Prostate gland (tissue), 2 donors: ENCODE results near the gene UTP25.

Experiments used
- CTCF ChIP-seq, 4 experiments: fragments of 200-600 bp in 2 of 4; fragments of 450-650 bp in 2 of 4; sonication (generic) in 2 of 4; IDR thresholded peaks; 1 replicate in 3 of 4; 2 replicates in 1 of 4; pipeline ENCODE4 v1.5.1; 2016 to 2019; ENCODE audit warnings: antibody characterized with exemption in 4 of 4, mild to moderate bottlenecking in 2 of 4, moderate library complexity in 2 of 4
- POLR2AphosphoS5 ChIP-seq: sonication (generic); formaldehyde crosslinking; IDR thresholded peaks from one replicate; pipeline ENCODE4 v1.6.1; 2017; ENCODE audit warnings: antibody characterized with exemption

GRCh38 chr1:209875515-209875914, 47.7 kb downstream of the UTP25 start:
- no peak for TF ChIP-seq CTCF (IDR thresholded peaks at IDR 0.05)
- no peak for TF ChIP-seq POLR2AphosphoS5
